ENCODE results near the gene OPN3.

- TF ChIP-seq CTCF (IDR thresholded peaks at IDR 0.05 in 4 of 5, conservative IDR thresholded peaks at IDR 0.05 in 1 of 5) (no peak), POLR2A (IDR thresholded peaks at IDR 0.05) (no peak)
These were observed 3.1 kb downstream of the OPN3 start for GRCh38 chr1:241637046-241637590.
